WTC11 (cell line): Measurements from ENCODE around the gene FDPS. TPM values are rescaled to one million over a fixed set of nuclear protein-coding genes. Genes with fewer than 3 reads are reported as not detected.

Source experiments
- ATAC-seq: fragments of 200-7000 bp; cut with Tn5 transposase; 2 replicates; pipeline ENCODE4 v1.10.0; 2021; ENCODE audit warnings: mild to moderate bottlenecking, moderate library complexity
- CTCF ChIA-PET: fragments of 300-600 bp; sonication (Branson Sonifier 250); formaldehyde crosslinking; loops from one replicate; lab custom pipeline; 2021; ENCODE audit warnings: antibody characterized with exemption; lab: Charles Lee
- POLR2A ChIA-PET: fragments of 350-600 bp; sonication (Branson Sonifier 250); formaldehyde crosslinking; loops from one replicate; lab custom pipeline; 2021; ENCODE audit warnings: antibody characterized with exemption; lab: Charles Lee
- DNase-seq: peaks from one replicate; pipeline ENCODE4 v3.0.0; 2021; ENCODE audit warnings: low spot score
- H3K27ac Mint-ChIP-seq: 2 replicates; pipeline ENCODE4 v1.8.0; 2021; ENCODE audit warnings: mixed read lengths
- H3K27me3 Mint-ChIP-seq: 2 replicates; pipeline ENCODE4 v1.8.0; 2021; ENCODE audit warnings: low read depth, mild to moderate bottlenecking, moderate library complexity, mixed read lengths
- H3K36me3 Mint-ChIP-seq: 2 replicates; pipeline ENCODE4 v1.8.0; 2021; ENCODE audit warnings: mixed read lengths
- H3K4me1 Mint-ChIP-seq: 2 replicates; pipeline ENCODE4 v1.8.0; 2022; ENCODE audit warnings: mixed read lengths
- H3K4me3 Mint-ChIP-seq: 2 replicates; pipeline ENCODE4 v1.8.0; 2021; ENCODE audit warnings: mild to moderate bottlenecking, moderate library complexity, mixed read lengths
- H3K9me3 Mint-ChIP-seq: 2 replicates; pipeline ENCODE4 v1.8.0; 2021; ENCODE audit warnings: mixed read lengths
- ATF1 ChIP-seq: sonication (generic); formaldehyde crosslinking; IDR thresholded peaks from 2 replicates; pipeline ENCODE4 v1.8.1; 2023; ENCODE audit warnings: mild to moderate bottlenecking, moderate library complexity, missing genetic modification reagents
- EMX1 ChIP-seq: fragments of 250-450 bp; sonication (Bioruptor Pico); IDR thresholded peaks from 2 replicates; pipeline ENCODE4 v1.8.0; 2021; ENCODE audit warnings: mild to moderate bottlenecking
- FOXK1 ChIP-seq: sonication (generic); formaldehyde crosslinking; IDR thresholded peaks from 2 replicates; pipeline ENCODE4 v1.8.0; 2022; ENCODE audit warnings: mild to moderate bottlenecking, moderate library complexity, missing genetic modification reagents
- GABPB1 ChIP-seq: sonication (generic); formaldehyde crosslinking; IDR thresholded peaks from 2 replicates; pipeline ENCODE4 v1.8.1; 2023; ENCODE audit warnings: mild to moderate bottlenecking, missing genetic modification reagents
- GRHL2 ChIP-seq: fragments of 250-450 bp; sonication (Bioruptor Pico); IDR thresholded peaks from 2 replicates; pipeline ENCODE4 v1.8.0; 2022; ENCODE audit warnings: mild to moderate bottlenecking, moderate library complexity; ENCODE audit not compliant: insufficient replicate concordance, severe bottlenecking
- PRRX2 ChIP-seq: fragments of 250-450 bp; sonication (Bioruptor Pico); IDR thresholded peaks from 2 replicates; pipeline ENCODE4 v1.8.0; 2021; ENCODE audit warnings: mild to moderate bottlenecking
- SMAD3 ChIP-seq: sonication (generic); formaldehyde crosslinking; IDR thresholded peaks from 2 replicates; pipeline ENCODE4 v1.8.0; 2022; ENCODE audit warnings: missing genetic modification reagents, mild to moderate bottlenecking, borderline replicate concordance
- ZNF219 ChIP-seq: sonication (generic); formaldehyde crosslinking; IDR thresholded peaks from 2 replicates; pipeline ENCODE4 v1.8.0; 2023; ENCODE audit warnings: missing genetic modification reagents, mild to moderate bottlenecking, borderline replicate concordance
- ZSCAN18 ChIP-seq: fragments of 250-450 bp; sonication (Bioruptor Pico); IDR thresholded peaks from 2 replicates; pipeline ENCODE4 v2.1.2; 2022; ENCODE audit warnings: mild to moderate bottlenecking, moderate library complexity
- total RNA-seq: library from RNA; stranded (reverse); gene quantifications from 3 replicates; pipeline ENCODE4 v1.2.3, GENCODE V29; 2021
- TF ChIP-seq, protein P1 (sequence below): sonication (generic); formaldehyde crosslinking; IDR thresholded peaks from 2 replicates; pipeline ENCODE4 v1.8.0; 2023; ENCODE audit warnings: mild to moderate bottlenecking, missing genetic modification reagents
- TF ChIP-seq, protein P2 (sequence below): sonication (generic); formaldehyde crosslinking; IDR thresholded peaks from 2 replicates; pipeline ENCODE4 v1.8.1; 2023; ENCODE audit warnings: mild to moderate bottlenecking, missing genetic modification reagents, moderate library complexity
- TF ChIP-seq, protein P3 (sequence below): sonication (generic); formaldehyde crosslinking; IDR thresholded peaks from 2 replicates; pipeline ENCODE4 v1.8.1; 2023; ENCODE audit warnings: mild to moderate bottlenecking, moderate library complexity, missing genetic modification reagents
- TF ChIP-seq, protein P4 (sequence below): sonication (generic); formaldehyde crosslinking; IDR thresholded peaks from 2 replicates; pipeline ENCODE4 v1.8.0; 2023; ENCODE audit warnings: missing genetic modification reagents, mild to moderate bottlenecking, borderline replicate concordance

FDPS gene
- total RNA-seq, 1 experiment from 2014 or later, result 354 TPM

GRCh38 chr1:155318082-155318481, 9.4 kb downstream of the FDPS start (continued):
- TF ChIP-seq, protein P1, sequence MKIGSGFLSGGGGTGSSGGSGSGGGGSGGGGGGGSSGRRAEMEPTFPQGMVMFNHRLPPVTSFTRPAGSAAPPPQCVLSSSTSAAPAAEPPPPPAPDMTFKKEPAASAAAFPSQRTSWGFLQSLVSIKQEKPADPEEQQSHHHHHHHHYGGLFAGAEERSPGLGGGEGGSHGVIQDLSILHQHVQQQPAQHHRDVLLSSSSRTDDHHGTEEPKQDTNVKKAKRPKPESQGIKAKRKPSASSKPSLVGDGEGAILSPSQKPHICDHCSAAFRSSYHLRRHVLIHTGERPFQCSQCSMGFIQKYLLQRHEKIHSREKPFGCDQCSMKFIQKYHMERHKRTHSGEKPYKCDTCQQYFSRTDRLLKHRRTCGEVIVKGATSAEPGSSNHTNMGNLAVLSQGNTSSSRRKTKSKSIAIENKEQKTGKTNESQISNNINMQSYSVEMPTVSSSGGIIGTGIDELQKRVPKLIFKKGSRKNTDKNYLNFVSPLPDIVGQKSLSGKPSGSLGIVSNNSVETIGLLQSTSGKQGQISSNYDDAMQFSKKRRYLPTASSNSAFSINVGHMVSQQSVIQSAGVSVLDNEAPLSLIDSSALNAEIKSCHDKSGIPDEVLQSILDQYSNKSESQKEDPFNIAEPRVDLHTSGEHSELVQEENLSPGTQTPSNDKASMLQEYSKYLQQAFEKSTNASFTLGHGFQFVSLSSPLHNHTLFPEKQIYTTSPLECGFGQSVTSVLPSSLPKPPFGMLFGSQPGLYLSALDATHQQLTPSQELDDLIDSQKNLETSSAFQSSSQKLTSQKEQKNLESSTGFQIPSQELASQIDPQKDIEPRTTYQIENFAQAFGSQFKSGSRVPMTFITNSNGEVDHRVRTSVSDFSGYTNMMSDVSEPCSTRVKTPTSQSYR, result no peak
- TF ChIP-seq PRRX2 (no peak), EMX1 (no peak), ZNF219 (CRISPR knock-in tag) (no peak)

DNA sequence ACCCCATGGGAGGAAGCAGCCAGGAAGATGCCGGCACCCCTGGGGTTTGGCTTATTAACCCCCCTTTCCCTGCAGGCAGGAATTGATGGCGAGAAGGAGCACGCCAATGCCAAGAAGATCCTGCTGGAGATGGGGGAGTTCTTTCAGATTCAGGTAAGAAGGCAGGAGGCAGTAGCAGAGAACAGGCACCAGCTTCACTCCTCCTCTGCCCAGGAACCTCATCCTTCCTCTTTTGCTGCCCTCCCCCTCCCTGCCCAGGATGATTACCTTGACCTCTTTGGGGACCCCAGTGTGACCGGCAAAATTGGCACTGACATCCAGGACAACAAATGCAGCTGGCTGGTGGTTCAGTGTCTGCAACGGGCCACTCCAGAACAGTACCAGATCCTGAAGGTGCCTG, 10.9 kb downstream of the FDPS start:
- ATAC-seq, result no peak
- Mint-ChIP-seq H3K4me1 (peaks cover 33% of the 10 kb centered on the region), H3K27ac (no peak overlapping the region), H3K4me3 (peak overlapping the region; percentile 84; the same call in 1 of the 2 replicates), H3K27me3 (peaks cover 6% of the 10 kb centered on the region), H3K36me3 (peaks cover 22% of the 10 kb centered on the region), H3K9me3 (no peaks in the 10 kb centered on the region)
- no peak for TF ChIP-seq SMAD3 (CRISPR knock-in tag)
- TF ChIP-seq ATF1, result no peak
- no peak for TF ChIP-seq GABPB1 (CRISPR knock-in tag)
- no peak for TF ChIP-seq FOXK1 (CRISPR knock-in tag)
- TF ChIP-seq, protein P2, sequence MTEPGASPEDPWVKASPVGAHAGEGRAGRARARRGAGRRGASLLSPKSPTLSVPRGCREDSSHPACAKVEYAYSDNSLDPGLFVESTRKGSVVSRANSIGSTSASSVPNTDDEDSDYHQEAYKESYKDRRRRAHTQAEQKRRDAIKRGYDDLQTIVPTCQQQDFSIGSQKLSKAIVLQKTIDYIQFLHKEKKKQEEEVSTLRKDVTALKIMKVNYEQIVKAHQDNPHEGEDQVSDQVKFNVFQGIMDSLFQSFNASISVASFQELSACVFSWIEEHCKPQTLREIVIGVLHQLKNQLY, result no peak
- no peak for TF ChIP-seq PRRX2
- TF ChIP-seq, protein P3, sequence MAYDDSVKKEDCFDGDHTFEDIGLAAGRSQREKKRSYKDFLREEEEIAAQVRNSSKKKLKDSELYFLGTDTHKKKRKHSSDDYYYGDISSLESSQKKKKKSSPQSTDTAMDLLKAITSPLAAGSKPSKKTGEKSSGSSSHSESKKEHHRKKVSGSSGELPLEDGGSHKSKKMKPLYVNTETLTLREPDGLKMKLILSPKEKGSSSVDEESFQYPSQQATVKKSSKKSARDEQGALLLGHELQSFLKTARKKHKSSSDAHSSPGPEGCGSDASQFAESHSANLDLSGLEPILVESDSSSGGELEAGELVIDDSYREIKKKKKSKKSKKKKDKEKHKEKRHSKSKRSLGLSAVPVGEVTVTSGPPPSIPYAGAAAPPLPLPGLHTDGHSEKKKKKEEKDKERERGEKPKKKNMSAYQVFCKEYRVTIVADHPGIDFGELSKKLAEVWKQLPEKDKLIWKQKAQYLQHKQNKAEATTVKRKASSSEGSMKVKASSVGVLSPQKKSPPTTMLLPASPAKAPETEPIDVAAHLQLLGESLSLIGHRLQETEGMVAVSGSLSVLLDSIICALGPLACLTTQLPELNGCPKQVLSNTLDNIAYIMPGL (CRISPR knock-in tag), result no peak
- no peak for TF ChIP-seq ZSCAN18 (CRISPR knock-in tag)
- TF ChIP-seq GRHL2 (CRISPR knock-in tag), result no peak
- TF ChIP-seq, protein P4, sequence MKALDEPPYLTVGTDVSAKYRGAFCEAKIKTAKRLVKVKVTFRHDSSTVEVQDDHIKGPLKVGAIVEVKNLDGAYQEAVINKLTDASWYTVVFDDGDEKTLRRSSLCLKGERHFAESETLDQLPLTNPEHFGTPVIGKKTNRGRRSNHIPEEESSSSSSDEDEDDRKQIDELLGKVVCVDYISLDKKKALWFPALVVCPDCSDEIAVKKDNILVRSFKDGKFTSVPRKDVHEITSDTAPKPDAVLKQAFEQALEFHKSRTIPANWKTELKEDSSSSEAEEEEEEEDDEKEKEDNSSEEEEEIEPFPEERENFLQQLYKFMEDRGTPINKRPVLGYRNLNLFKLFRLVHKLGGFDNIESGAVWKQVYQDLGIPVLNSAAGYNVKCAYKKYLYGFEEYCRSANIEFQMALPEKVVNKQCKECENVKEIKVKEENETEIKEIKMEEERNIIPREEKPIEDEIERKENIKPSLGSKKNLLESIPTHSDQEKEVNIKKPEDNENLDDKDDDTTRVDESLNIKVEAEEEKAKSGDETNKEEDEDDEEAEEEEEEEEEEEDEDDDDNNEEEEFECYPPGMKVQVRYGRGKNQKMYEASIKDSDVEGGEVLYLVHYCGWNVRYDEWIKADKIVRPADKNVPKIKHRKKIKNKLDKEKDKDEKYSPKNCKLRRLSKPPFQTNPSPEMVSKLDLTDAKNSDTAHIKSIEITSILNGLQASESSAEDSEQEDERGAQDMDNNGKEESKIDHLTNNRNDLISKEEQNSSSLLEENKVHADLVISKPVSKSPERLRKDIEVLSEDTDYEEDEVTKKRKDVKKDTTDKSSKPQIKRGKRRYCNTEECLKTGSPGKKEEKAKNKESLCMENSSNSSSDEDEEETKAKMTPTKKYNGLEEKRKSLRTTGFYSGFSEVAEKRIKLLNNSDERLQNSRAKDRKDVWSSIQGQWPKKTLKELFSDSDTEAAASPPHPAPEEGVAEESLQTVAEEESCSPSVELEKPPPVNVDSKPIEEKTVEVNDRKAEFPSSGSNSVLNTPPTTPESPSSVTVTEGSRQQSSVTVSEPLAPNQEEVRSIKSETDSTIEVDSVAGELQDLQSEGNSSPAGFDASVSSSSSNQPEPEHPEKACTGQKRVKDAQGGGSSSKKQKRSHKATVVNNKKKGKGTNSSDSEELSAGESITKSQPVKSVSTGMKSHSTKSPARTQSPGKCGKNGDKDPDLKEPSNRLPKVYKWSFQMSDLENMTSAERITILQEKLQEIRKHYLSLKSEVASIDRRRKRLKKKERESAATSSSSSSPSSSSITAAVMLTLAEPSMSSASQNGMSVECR (CRISPR knock-in tag), result no peak
- DNase-seq, result no peak
- CTCF ChIA-PET, result interaction anchor here (6.1 to 9.9 kb wide), 2 partner anchors 40 to 68 kb away, joined by 75 to 204 read pairs; no protein-coding TSS in a partner anchor
- POLR2A ChIA-PET, result no interaction called here
